ACC112 (cell line): Measurements from ENCODE around the gene SP2.
"Not testable (repeated sequence)": the region's sequence is repeated elsewhere in the genome, so short reads cannot be mapped to it uniquely, and the experiment has no call there.

Source experiments
- H2AFZ ChIP-seq: fragments of 200-600 bp; sonication (generic); one replicate; pipeline ENCODE4 v1.6.0; 2017; ENCODE audit warnings: antibody characterized with exemption, low read length; ENCODE audit not compliant: unreplicated experiment
- H3K27ac ChIP-seq: fragments of 200-600 bp; sonication (generic); 2 replicates; pipeline ENCODE4 v1.5.1; 2014; ENCODE audit warnings: low read depth, mild to moderate bottlenecking, antibody characterized with exemption, low read length, moderate library complexity
- H3K27me3 ChIP-seq: fragments of 200-600 bp; sonication (generic); 2 replicates; pipeline ENCODE4 v1.6.1; 2014; ENCODE audit warnings: mild to moderate bottlenecking, antibody characterized with exemption, low read length, moderate library complexity, mixed read lengths; ENCODE audit not compliant: insufficient read depth
- H3K36me3 ChIP-seq: fragments of 200-600 bp; sonication (generic); 2 replicates; pipeline ENCODE4 v1.6.1; 2016; ENCODE audit warnings: mild to moderate bottlenecking, antibody characterized with exemption, low read length, moderate library complexity, mixed read lengths; ENCODE audit not compliant: insufficient read depth
- H3K4me1 ChIP-seq: fragments of 200-600 bp; sonication (generic); one replicate; pipeline ENCODE4 v1.6.1; 2016; ENCODE audit warnings: low read length, mixed read lengths; ENCODE audit not compliant: insufficient read depth, unreplicated experiment, control insufficient read depth
- H3K4me3 ChIP-seq: fragments of 200-600 bp; sonication (generic); 2 replicates; pipeline ENCODE4 v1.5.1; 2014; ENCODE audit warnings: mild to moderate bottlenecking, low read depth, low read length
- H3K79me2 ChIP-seq: fragments of 200-600 bp; sonication (generic); one replicate; pipeline ENCODE4 v1.6.0; 2016; ENCODE audit warnings: low read length; ENCODE audit not compliant: control insufficient read depth, unreplicated experiment, insufficient read depth

SP2 gene

GRCh38 chr17:47913050-47913449 is 17.0 kb downstream of the SP2 start:
- Histone ChIP-seq H3K27ac (no peak overlapping the region), H3K4me1 (peaks cover 8% of the 10 kb centered on the region), H3K27me3 (no peaks in the 10 kb centered on the region), H3K36me3 (no peaks in the 10 kb centered on the region), H3K79me2 (no peaks in the 10 kb centered on the region), H2AFZ (no peak overlapping the region), H3K4me3 (no peak overlapping the region)

DNA sequence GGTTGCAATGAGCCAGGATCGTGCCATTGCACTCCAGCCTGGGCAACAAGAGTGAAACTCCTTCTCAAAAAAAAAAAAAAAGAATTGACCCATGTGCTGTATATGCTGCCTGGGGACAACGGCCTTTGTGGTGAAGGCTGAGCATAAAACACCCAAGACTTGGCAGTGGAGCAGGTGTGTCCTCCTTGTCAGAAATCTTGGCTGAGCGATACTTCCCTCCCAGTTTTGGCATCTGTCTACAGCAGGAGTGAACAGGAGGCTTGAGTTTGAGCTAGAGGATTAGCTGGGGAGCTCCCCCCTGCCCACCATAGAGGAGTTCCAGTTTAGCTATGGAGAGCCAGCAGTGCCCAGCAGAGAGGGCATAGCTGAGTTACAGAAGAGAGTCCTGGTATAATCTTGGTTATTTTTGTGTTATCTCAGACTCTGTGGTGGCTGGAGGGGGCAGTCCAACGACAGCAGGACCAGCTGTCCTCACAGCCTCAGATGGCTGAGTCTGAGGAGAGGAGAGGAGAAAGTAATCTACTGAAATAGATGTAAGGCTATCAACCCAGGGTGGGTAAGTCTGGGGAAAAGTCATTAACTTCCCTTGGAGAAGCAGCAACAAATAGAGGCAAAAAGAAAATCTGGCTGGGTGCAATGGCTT is 18.4 kb downstream of the SP2 start:
- no peak overlapping the region for H2AFZ ChIP-seq
- H3K4me3 ChIP-seq: no peak overlapping the region
- no peak overlapping the region for H3K27ac ChIP-seq

GRCh38 chr17:47915776-47916398 is 19.9 kb downstream of the SP2 start:
- Histone ChIP-seq H2AFZ (no peak overlapping the region), H3K36me3 (no peaks in the 10 kb centered on the region), H3K27me3 (no peaks in the 10 kb centered on the region), H3K79me2 (no peaks in the 10 kb centered on the region), H3K4me3 (no peak overlapping the region), H3K4me1 (peaks cover 11% of the 10 kb centered on the region), H3K27ac (no peak overlapping the region)

More for the DNA sequence above, 18.4 kb downstream of the SP2 start:
- Histone ChIP-seq H3K27me3 (no peaks in the 10 kb centered on the region), H3K4me1 (peaks cover 11% of the 10 kb centered on the region), H3K36me3 (no peaks in the 10 kb centered on the region), H3K79me2 (no peaks in the 10 kb centered on the region)

DNA sequence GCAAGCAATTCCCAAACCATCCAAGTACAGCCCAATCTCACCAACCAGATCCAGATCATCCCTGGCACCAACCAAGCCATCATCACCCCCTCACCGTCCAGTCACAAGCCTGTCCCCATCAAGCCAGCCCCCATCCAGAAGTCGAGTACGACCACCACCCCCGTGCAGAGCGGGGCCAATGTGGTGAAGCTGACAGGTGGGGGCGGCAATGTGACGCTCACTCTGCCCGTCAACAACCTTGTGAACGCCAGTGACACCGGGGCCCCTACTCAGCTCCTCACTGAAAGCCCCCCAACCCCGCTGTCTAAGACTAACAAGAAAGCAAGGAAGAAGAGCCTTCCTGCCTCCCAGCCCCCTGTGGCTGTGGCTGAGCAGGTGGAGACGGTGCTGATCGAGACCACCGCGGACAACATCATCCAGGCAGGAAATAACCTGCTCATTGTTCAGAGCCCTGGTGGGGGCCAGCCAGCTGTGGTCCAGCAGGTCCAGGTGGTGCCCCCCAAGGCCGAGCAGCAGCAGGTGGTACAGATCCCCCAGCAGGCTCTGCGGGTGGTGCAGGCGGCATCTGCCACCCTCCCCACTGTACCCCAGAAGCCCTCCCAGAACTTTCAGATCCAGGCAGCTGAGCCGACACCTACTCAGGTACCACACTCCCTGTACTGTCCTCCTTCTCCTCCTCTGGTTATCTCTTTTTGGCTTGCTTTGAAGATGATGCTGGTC is 20.6 kb downstream of the SP2 start:
- H3K27me3 ChIP-seq: no peaks in the 10 kb centered on the region
- no peaks in the 10 kb centered on the region for H3K36me3 ChIP-seq
- peaks cover 11% of the 10 kb centered on the region for H3K4me1 ChIP-seq
- no peak overlapping the region for H3K4me3 ChIP-seq
- H3K27ac ChIP-seq: no peak overlapping the region
- no peak overlapping the region for H2AFZ ChIP-seq
- no peaks in the 10 kb centered on the region for H3K79me2 ChIP-seq

GRCh38 chr17:47917581-47917980 is 21.5 kb downstream of the SP2 start:
- H3K79me2 ChIP-seq: no peaks in the 10 kb centered on the region
- H3K36me3 ChIP-seq: no peaks in the 10 kb centered on the region
- peaks cover 11% of the 10 kb centered on the region for H3K4me1 ChIP-seq
- H2AFZ ChIP-seq: no peak overlapping the region
- no peak overlapping the region for H3K4me3 ChIP-seq
- H3K27ac ChIP-seq: no peak overlapping the region
- no peaks in the 10 kb centered on the region for H3K27me3 ChIP-seq

DNA sequence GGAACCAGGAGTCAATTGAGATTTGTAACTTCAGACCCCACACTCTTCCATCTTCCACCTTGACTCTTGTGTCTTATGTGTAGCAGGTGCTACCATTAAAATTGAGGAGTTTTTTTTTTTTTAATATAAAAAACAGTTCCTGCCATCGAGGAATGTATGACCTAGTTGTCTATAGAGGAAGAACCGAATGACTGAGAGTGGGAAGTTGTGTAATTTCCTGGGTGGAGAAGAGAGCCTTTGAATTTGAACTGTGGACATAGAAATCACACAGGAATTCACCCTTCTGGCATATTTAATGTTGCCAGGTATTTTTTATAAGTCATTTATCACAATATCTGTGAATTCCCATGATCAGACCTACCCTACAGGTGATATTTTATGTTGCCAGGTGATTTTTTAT is 22.0 kb downstream of the SP2 start:
- no peak overlapping the region for H3K27ac ChIP-seq
- no peak overlapping the region for H2AFZ ChIP-seq
- no peak overlapping the region for H3K4me3 ChIP-seq
- H3K4me1 ChIP-seq: peaks cover 11% of the 10 kb centered on the region
- H3K79me2 ChIP-seq: no peaks in the 10 kb centered on the region
- no peaks in the 10 kb centered on the region for H3K27me3 ChIP-seq
- no peaks in the 10 kb centered on the region for H3K36me3 ChIP-seq

GRCh38 chr17:47918991-47919390 is 23.0 kb downstream of the SP2 start:
- Histone ChIP-seq H3K4me3 (no peak overlapping the region), H3K27me3 (no peaks in the 10 kb centered on the region), H3K36me3 (peaks cover 3% of the 10 kb centered on the region; the same call in 1 of the 2 replicates), H3K79me2 (no peaks in the 10 kb centered on the region), H3K27ac (no peak overlapping the region), H3K4me1 (peaks cover 11% of the 10 kb centered on the region), H2AFZ (no peak overlapping the region)

DNA sequence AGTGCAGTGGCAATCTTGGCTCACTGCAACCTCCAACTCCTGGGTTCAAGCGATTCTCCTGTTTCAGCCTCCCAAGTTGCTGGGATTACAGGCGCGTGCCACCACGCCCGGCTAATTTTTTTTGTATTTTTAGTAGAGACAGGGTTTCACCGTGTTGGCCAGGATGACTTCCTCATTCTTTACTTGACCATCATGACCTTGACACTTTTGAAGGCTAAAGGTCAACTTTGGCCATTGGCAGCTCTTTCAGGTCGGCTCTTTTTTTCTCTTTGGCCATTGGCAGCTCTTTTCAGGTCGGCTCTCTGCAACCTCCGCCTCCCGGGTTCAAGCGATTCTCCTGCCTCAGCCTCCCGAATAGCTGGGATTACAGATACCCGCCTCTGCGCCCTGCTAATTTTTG is 23.9 kb downstream of the SP2 start:
- H3K27me3 ChIP-seq, H3K36me3 ChIP-seq, H3K4me3 ChIP-seq, H2AFZ ChIP-seq, H3K27ac ChIP-seq, H3K79me2 ChIP-seq: not testable (repeated sequence)
- H3K4me1 ChIP-seq: peaks cover 11% of the 10 kb centered on the region

DNA sequence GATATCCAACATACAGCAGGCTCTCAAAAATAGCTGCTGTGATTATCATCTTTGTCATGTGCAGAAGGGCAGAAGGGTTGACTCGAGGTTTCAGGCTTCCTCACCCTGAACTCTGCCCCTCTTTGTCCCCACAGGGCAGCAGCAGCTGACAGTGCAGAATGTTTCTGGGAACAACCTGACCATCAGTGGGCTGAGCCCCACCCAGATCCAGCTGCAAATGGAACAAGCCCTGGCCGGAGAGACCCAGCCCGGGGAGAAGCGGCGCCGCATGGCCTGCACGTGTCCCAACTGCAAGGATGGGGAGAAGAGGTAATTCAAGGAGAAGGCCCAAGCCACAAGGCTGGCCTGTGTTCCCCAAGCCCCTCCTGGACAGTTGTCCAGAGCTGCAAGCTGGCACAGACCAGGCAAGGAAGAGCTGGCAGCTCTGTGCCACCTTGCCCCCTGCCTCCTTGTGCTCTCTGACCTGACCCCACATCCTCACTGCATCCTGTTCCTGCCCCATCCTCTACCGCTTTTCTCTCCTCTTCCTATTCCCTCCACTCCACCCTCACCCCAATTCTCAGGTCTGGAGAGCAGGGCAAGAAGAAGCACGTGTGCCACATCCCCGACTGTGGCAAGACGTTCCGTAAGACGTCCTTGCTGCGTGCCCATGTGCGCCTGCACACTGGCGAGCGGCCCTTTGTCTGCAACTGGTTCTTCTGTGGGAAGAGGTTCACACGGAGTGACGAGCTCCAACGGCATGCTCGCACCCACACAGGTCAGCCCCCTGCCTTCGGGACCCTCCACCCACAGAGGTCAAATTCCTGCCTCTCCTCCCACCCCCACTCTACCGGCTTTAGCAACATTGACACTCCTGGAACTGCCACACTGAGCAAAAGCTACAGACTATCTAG is 29.0 kb downstream of the SP2 start:
- H3K27me3 ChIP-seq: no peaks in the 10 kb centered on the region
- no peaks in the 10 kb centered on the region for H3K79me2 ChIP-seq
- H3K4me1 ChIP-seq: no peaks in the 10 kb centered on the region
- H3K36me3 ChIP-seq: peaks cover 3% of the 10 kb centered on the region; the same call in 1 of the 2 replicates
- no peak overlapping the region for H3K27ac ChIP-seq
- H2AFZ ChIP-seq: no peak overlapping the region
- no peak overlapping the region for H3K4me3 ChIP-seq

DNA sequence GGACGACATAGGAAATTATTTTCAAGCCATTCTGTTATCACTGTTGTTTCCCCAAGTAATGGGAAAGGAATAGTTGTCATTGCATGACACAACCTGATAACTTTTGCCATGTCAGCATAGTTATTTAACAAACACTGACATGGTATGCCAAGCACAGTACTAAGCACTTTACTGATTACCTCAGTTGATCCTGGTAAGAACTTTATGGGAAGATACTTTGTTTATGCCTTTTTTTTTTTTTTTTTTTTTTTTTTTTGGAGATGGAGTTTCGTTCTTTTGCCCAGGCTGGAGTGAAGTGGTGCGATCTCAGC is 29.6 kb downstream of the SP2 start:
- H3K27me3 ChIP-seq: no peaks in the 10 kb centered on the region
- no peak overlapping the region for H3K27ac ChIP-seq
- peaks cover 3% of the 10 kb centered on the region; the same call in 1 of the 2 replicates for H3K36me3 ChIP-seq
- H3K4me3 ChIP-seq: no peak overlapping the region
- no peaks in the 10 kb centered on the region for H3K4me1 ChIP-seq
- H2AFZ ChIP-seq: no peak overlapping the region
- H3K79me2 ChIP-seq: no peaks in the 10 kb centered on the region
